ENCODE results near the gene CTSW.

GRCh38 chr11:65886826-65887722 lies 7.4 kb downstream of the CTSW start:
- TF ChIP-seq ATF2 (CRISPR knock-in tag; IDR thresholded peaks at IDR 0.05; ENCODE audit: borderline replicate concordance, low read depth) (no peak), ESRRA (CRISPR knock-in tag; IDR thresholded peaks at IDR 0.05; ENCODE audit: borderline replicate concordance) (no peak), CTCF (IDR thresholded peaks at IDR 0.05) (no peak), SP1 (CRISPR knock-in tag; conservative IDR thresholded peaks at IDR 0.05) (no peak), CREB1 (CRISPR knock-in tag; IDR thresholded peaks at IDR 0.05) (no peak), CREM (CRISPR knock-in tag; IDR thresholded peaks at IDR 0.05) (no peak)
